H9 (cell line): ENCODE data around the gene EFNA5. TPM values are rescaled to one million over a fixed set of nuclear protein-coding genes. Genes with fewer than 3 reads are reported as not detected.

ENCODE experiments used
- DNase-seq: peaks from one replicate; pipeline ENCODE4 v3.0.0-alpha.2; 2017
- H2AFZ ChIP-seq: one replicate; pipeline ENCODE4 v1.6.1; 2013; ENCODE audit warnings: mild to moderate bottlenecking, low read length, control low read depth, moderate library complexity
- H2AK5ac ChIP-seq: 2 replicates; pipeline ENCODE4 v1.6.1; 2013; ENCODE audit warnings: low read length, control low read depth, mixed read lengths; ENCODE audit not compliant: insufficient read length
- H2BK120ac ChIP-seq: one replicate; pipeline ENCODE4 v1.6.1; 2013; ENCODE audit warnings: low read depth, mild to moderate bottlenecking, low read length, control low read depth, inconsistent platforms; ENCODE audit not compliant: poor library complexity, severe bottlenecking
- H2BK12ac ChIP-seq: 2 replicates; pipeline ENCODE4 v1.6.1; 2013; ENCODE audit warnings: low read length, control low read depth, mixed read lengths, low read depth; ENCODE audit not compliant: insufficient read length
- H2BK15ac ChIP-seq: 2 replicates; pipeline ENCODE4 v1.6.1; 2013; ENCODE audit warnings: low read depth, low read length, control low read depth
- H2BK20ac ChIP-seq: one replicate; pipeline ENCODE4 v1.6.1; 2013; ENCODE audit warnings: low read depth, mild to moderate bottlenecking, low read length, control low read depth, inconsistent platforms; ENCODE audit not compliant: poor library complexity, severe bottlenecking
- H2BK5ac ChIP-seq: 2 replicates; pipeline ENCODE4 v1.6.1; 2013; ENCODE audit warnings: low read length, control low read depth, mixed read lengths; ENCODE audit not compliant: insufficient read length
- H3K14ac ChIP-seq: 2 replicates; pipeline ENCODE4 v1.6.1; 2013; ENCODE audit warnings: low read length, control low read depth; ENCODE audit not compliant: insufficient read depth
- H3K18ac ChIP-seq: 2 replicates; pipeline ENCODE4 v1.6.1; 2013; ENCODE audit warnings: low read depth, mild to moderate bottlenecking, mixed read lengths, low read length, control low read depth; ENCODE audit not compliant: insufficient read length
- H3K23ac ChIP-seq: 2 replicates; pipeline ENCODE4 v1.6.1; 2013; ENCODE audit warnings: low read length, control low read depth, mixed read lengths, low read depth; ENCODE audit not compliant: insufficient read length
- H3K23me2 ChIP-seq: 2 replicates; pipeline ENCODE4 v1.6.1; 2013; ENCODE audit warnings: low read depth, mild to moderate bottlenecking, mixed read lengths, low read length, control low read depth; ENCODE audit not compliant: insufficient read length, poor library complexity, severe bottlenecking
- H3K27ac ChIP-seq: 2 replicates; pipeline ENCODE4 v1.5.1; 2013; ENCODE audit warnings: low read length, control low read depth, mixed read lengths, low read depth; ENCODE audit not compliant: insufficient read length
- H3K27me3 ChIP-seq: 2 replicates; pipeline ENCODE4 v1.6.1; 2013; ENCODE audit warnings: low read length, control low read depth, inconsistent platforms; ENCODE audit not compliant: insufficient read depth
- H3K4ac ChIP-seq: 2 replicates; pipeline ENCODE4 v1.6.1; 2013; ENCODE audit warnings: low read depth, mild to moderate bottlenecking, control low read depth, inconsistent platforms, low read length, moderate library complexity
- H3K4me1 ChIP-seq: 2 replicates; pipeline ENCODE4 v1.6.1; 2013; ENCODE audit warnings: low read length, control low read depth, inconsistent platforms; ENCODE audit not compliant: insufficient read depth
- H3K4me2 ChIP-seq: 2 replicates; pipeline ENCODE4 v1.6.1; 2013; ENCODE audit warnings: low read length, control low read depth, mixed read lengths; ENCODE audit not compliant: insufficient read length, insufficient read depth
- H3K56ac ChIP-seq: 2 replicates; pipeline ENCODE4 v1.6.1; 2013; ENCODE audit warnings: low read depth, mild to moderate bottlenecking, mixed read lengths, low read length, control low read depth; ENCODE audit not compliant: insufficient read length
- H3K79me1 ChIP-seq: 2 replicates; pipeline ENCODE4 v1.6.1; 2013; ENCODE audit warnings: low read depth, mild to moderate bottlenecking, moderate library complexity, low read length, control low read depth, inconsistent platforms; ENCODE audit not compliant: insufficient read depth, poor library complexity, severe bottlenecking
- H3K79me2 ChIP-seq: 2 replicates; pipeline ENCODE4 v1.6.1; 2013; ENCODE audit warnings: low read length, control low read depth, inconsistent platforms; ENCODE audit not compliant: insufficient read depth
- H3K9ac ChIP-seq: 2 replicates; pipeline ENCODE4 v1.6.1; 2013; ENCODE audit warnings: low read length, control low read depth, mixed read lengths; ENCODE audit not compliant: insufficient read length; ENCODE audit errors: extremely low read depth
- H3K9me3 ChIP-seq: one replicate; pipeline ENCODE4 v1.6.1; 2013; ENCODE audit warnings: low read depth, low read length, inconsistent platforms; ENCODE audit not compliant: control insufficient read depth
- H3T11ph ChIP-seq: one replicate; pipeline ENCODE4 v1.6.1; 2013; ENCODE audit warnings: mild to moderate bottlenecking, low read length, control low read depth, inconsistent platforms
- H4K20me1 ChIP-seq: one replicate; pipeline ENCODE4 v1.6.1; 2013; ENCODE audit not compliant: control insufficient read depth, insufficient read length, insufficient read depth
- H4K5ac ChIP-seq: 2 replicates; pipeline ENCODE4 v1.6.1; 2013; ENCODE audit warnings: low read depth, mild to moderate bottlenecking, mixed read lengths, low read length, control low read depth; ENCODE audit not compliant: insufficient read length
- H4K8ac ChIP-seq: replicated peaks from 2 replicates; pipeline ENCODE4 v1.6.1; 2013; ENCODE audit warnings: low read length, control low read depth, mixed read lengths, low read depth; ENCODE audit not compliant: insufficient read length
- H4K91ac ChIP-seq: 2 replicates; pipeline ENCODE4 v1.6.1; 2013; ENCODE audit warnings: low read depth, mild to moderate bottlenecking, moderate library complexity, mixed read lengths, low read length, control low read depth; ENCODE audit not compliant: insufficient read length
- H3K27ac Mint-ChIP-seq, 3 experiments: 2 replicates in 2 of 3; 3 replicates in 1 of 3; pipeline ENCODE4 v1.8.0; 2020 to 2021; ENCODE audit warnings: mixed read lengths in 3 of 3, mild to moderate bottlenecking in 1 of 3, moderate library complexity in 1 of 3
- H3K27me3 Mint-ChIP-seq: 2 replicates; pipeline ENCODE4 v1.8.0; 2021; ENCODE audit warnings: low read depth, mild to moderate bottlenecking, moderate library complexity, mixed read lengths
- H3K36me3 Mint-ChIP-seq, 3 experiments: 2 replicates in 2 of 3; 3 replicates in 1 of 3; pipeline ENCODE4 v1.8.0; 2020 to 2021; ENCODE audit warnings: low read depth in 3 of 3, mixed read lengths in 3 of 3; ENCODE audit not compliant: insufficient read depth in 1 of 3
- H3K4me1 Mint-ChIP-seq, 2 experiments: 2 replicates each; pipeline ENCODE4 v1.8.0; 2020; ENCODE audit warnings: mixed read lengths in 2 of 2
- H3K4me3 Mint-ChIP-seq, 2 experiments: 2 replicates in 1 of 2; 3 replicates in 1 of 2; pipeline ENCODE4 v1.8.0; 2020 to 2021; ENCODE audit warnings: mild to moderate bottlenecking in 2 of 2, mixed read lengths in 2 of 2, moderate library complexity in 1 of 2
- H3K9me3 Mint-ChIP-seq, 2 experiments: 2 replicates in 1 of 2; 3 replicates in 1 of 2; pipeline ENCODE4 v1.8.0; 2020; ENCODE audit warnings: mild to moderate bottlenecking in 2 of 2, mixed read lengths in 2 of 2, moderate library complexity in 1 of 2
- CTCF ChIP-seq: fragments of 200-600 bp; sonication (generic); conservative IDR thresholded peaks from 3 replicates; pipeline ENCODE4 v1.8.0; 2021; ENCODE audit warnings: antibody characterized with exemption, mild to moderate bottlenecking
- WGBS: extraction: QIAGEN DNeasy Blood & Tissue Kit; methylation state at CpG from one replicate; pipeline ENCODE4 v1.1.7; 2013; ENCODE audit warnings: missing lambda C conversion rate, low lambda C conversion rate, mixed read lengths; ENCODE audit not compliant: insufficient read length; ENCODE audit errors: extremely low coverage; 5-methylcytosine and 5-hydroxymethylcytosine counted together
- total RNA-seq: library from RNA; stranded (reverse); gene quantifications from 2 replicates; pipeline ENCODE4 v1.2.1, GENCODE V29; 2021

Gene EFNA5
- total RNA-seq, 1 experiment from 2014 or later: 20.4 TPM

GRCh38 chr5:107426872-107427271, 243.9 kb downstream of the EFNA5 start:
- DNase-seq: no peak
- WGBS: no CpG with 5 or more reads among the region's 6 CpGs
- H3K23ac ChIP-seq: no peak overlapping the region
- no peak overlapping the region for H2BK12ac ChIP-seq
- no peak overlapping the region for H2BK15ac ChIP-seq
- Mint-ChIP-seq H3K27me3 (no peaks in the 10 kb centered on the region), H3K27ac (no peak overlapping the region), H3K9me3 (no peaks in the 10 kb centered on the region), H3K4me1 (peaks cover 9 to 10% of the 10 kb centered on the region in 2 experiments), H3K4me3 (no peak overlapping the region), H3K36me3 (peaks cover 0 to 6% (median 5%) of the 10 kb centered on the region in 3 experiments; a peak in 2 of 7 replicates)
- H2AK5ac ChIP-seq: no peak overlapping the region
- no peak overlapping the region for H4K8ac ChIP-seq
- H3K27me3 ChIP-seq: no peaks in the 10 kb centered on the region
- no peaks in the 10 kb centered on the region for H3K9me3 ChIP-seq
- H4K91ac ChIP-seq: no peak overlapping the region
- H3K79me1 ChIP-seq: no peaks in the 10 kb centered on the region
- no peak overlapping the region for H3K4ac ChIP-seq
- TF ChIP-seq CTCF: no peak
- H2BK20ac ChIP-seq: no peak overlapping the region
- H3T11ph ChIP-seq: no peak overlapping the region
- no peak overlapping the region for H3K9ac ChIP-seq
- H3K18ac ChIP-seq: no peak overlapping the region
- no peaks in the 10 kb centered on the region for H3K79me2 ChIP-seq
- no peak overlapping the region for H2BK120ac ChIP-seq
- no peaks in the 10 kb centered on the region for H4K20me1 ChIP-seq
- no peaks in the 10 kb centered on the region for H3K23me2 ChIP-seq
- H3K14ac ChIP-seq: no peak overlapping the region
- H3K56ac ChIP-seq: no peak overlapping the region
- no peak overlapping the region for H2AFZ ChIP-seq
- no peak overlapping the region for H3K4me2 ChIP-seq
- H4K5ac ChIP-seq: no peak overlapping the region
- H2BK5ac ChIP-seq: no peak overlapping the region
- H3K4me1 ChIP-seq: no peaks in the 10 kb centered on the region
- no peak overlapping the region for H3K27ac ChIP-seq
